Gastrocnemius medialis (tissue), 4 donors: ENCODE results near the gene PPME1.

Experiments used
- POLR2A ChIP-seq, 2 donors: fragments of 450-650 bp; IDR thresholded peaks; one replicate each; pipeline ENCODE4 v1.6.1; 2017; ENCODE audit warnings: antibody characterized with exemption in 2 of 2, mild to moderate bottlenecking in 2 of 2, moderate library complexity in 2 of 2
- TF ChIP-seq, protein P1 (sequence below), 5 experiments: fragments of 450-650 bp in 3 of 5; fragments of 200-600 bp in 2 of 5; sonication (generic) in 2 of 5; IDR thresholded peaks in 4 of 5; conservative IDR thresholded peaks in 1 of 5; 1 replicate in 4 of 5; 2 replicates in 1 of 5; pipeline ENCODE4 v1.5.1; 2016 to 2019; ENCODE audit warnings: antibody characterized with exemption in 5 of 5, mild to moderate bottlenecking in 3 of 5, moderate library complexity in 3 of 5

DNA sequence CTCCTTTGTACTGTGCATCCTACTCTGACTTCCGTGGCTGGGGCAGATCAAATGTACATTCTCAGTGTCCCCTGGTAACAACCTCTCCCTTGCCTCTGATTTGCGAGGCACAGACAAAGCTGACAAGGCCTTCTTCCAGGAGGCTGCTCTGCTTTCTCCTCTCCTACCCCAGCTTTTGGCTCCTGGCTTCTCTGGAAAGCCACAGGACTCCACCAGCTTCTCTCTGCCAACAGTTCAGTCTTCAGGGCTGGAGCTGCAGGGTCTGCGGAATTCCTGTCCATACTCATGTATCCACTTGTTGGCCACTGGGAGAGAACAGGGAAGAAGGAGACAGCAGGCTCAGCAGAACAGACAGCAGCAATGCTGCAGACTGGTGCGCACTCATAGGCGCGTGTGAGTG, 95.9 kb downstream of the PPME1 start:
- no peak for TF ChIP-seq POLR2A (IDR thresholded peaks at IDR 0.05)
- TF ChIP-seq, protein P1, sequence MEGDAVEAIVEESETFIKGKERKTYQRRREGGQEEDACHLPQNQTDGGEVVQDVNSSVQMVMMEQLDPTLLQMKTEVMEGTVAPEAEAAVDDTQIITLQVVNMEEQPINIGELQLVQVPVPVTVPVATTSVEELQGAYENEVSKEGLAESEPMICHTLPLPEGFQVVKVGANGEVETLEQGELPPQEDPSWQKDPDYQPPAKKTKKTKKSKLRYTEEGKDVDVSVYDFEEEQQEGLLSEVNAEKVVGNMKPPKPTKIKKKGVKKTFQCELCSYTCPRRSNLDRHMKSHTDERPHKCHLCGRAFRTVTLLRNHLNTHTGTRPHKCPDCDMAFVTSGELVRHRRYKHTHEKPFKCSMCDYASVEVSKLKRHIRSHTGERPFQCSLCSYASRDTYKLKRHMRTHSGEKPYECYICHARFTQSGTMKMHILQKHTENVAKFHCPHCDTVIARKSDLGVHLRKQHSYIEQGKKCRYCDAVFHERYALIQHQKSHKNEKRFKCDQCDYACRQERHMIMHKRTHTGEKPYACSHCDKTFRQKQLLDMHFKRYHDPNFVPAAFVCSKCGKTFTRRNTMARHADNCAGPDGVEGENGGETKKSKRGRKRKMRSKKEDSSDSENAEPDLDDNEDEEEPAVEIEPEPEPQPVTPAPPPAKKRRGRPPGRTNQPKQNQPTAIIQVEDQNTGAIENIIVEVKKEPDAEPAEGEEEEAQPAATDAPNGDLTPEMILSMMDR (IDR thresholded peaks at IDR 0.05 in 4 of 5, conservative IDR thresholded peaks at IDR 0.05 in 1 of 5): no peak
